Thymus (tissue), 11 donors: ENCODE measurements around the gene MBP. TPM values are rescaled to one million over a fixed set of nuclear protein-coding genes. Genes with fewer than 3 reads are reported as not detected.
A peak's percentile ranks its signal among the peaks of the same experiment; 100 is the strongest.

Source experiments
- DNase-seq, 9 donors: peaks; one replicate each; pipeline ENCODE4 v3.0.0-alpha.2; 2013; ENCODE audit warnings: low spot score in 9 of 9, low read depth in 6 of 9, missing footprints in 1 of 9
- H3K27ac ChIP-seq, 2 donors: one replicate each; pipeline ENCODE4 v1.5.1; 2013; ENCODE audit warnings: control low read depth in 1 of 2, low read depth in 1 of 2, low read length in 1 of 2, mild to moderate bottlenecking in 1 of 2, moderate library complexity in 1 of 2
- H3K27me3 ChIP-seq, 2 donors: one replicate each; pipeline ENCODE4 v1.5.1; 2013; ENCODE audit warnings: low read length in 1 of 2; ENCODE audit not compliant: control insufficient read depth in 2 of 2, insufficient read depth in 1 of 2
- H3K36me3 ChIP-seq, 2 donors: one replicate each; pipeline ENCODE4 v1.5.1; 2013; ENCODE audit warnings: low read length in 1 of 2, mild to moderate bottlenecking in 1 of 2, moderate library complexity in 1 of 2; ENCODE audit not compliant: control insufficient read depth in 2 of 2, insufficient read depth in 2 of 2
- H3K4me1 ChIP-seq, 2 donors: one replicate each; pipeline ENCODE4 v1.5.1; 2013; ENCODE audit warnings: low read length in 2 of 2; ENCODE audit not compliant: control insufficient read depth in 2 of 2, insufficient read depth in 2 of 2
- H3K4me3 ChIP-seq, 2 donors: one replicate each; pipeline ENCODE4 v1.5.1; 2013; ENCODE audit warnings: low read length in 2 of 2, control low read depth in 1 of 2, mild to moderate bottlenecking in 1 of 2
- H3K9me3 ChIP-seq, 2 donors: one replicate each; pipeline ENCODE4 v1.5.1; 2013; ENCODE audit warnings: low read length in 1 of 2, mild to moderate bottlenecking in 1 of 2; ENCODE audit not compliant: control insufficient read depth in 2 of 2, insufficient read depth in 1 of 2
- WGBS: extraction: QIAGEN DNeasy Blood & Tissue Kit; methylation state at CpG from one replicate; pipeline ENCODE4 v1.1.7; 2013; 5-methylcytosine and 5-hydroxymethylcytosine counted together
- polyA plus RNA-seq: library from polyadenylated mRNA; stranded (reverse); fragments of 200-250 nt; gene quantifications from one replicate; pipeline ENCODE4 v1.2.3, GENCODE V29; 2013
- total RNA-seq: library from RNA; stranded (reverse); fragments of 120-200 nt; gene quantifications from one replicate; pipeline ENCODE4 v1.2.4, GENCODE V29; 2013
- donor health status: healthy.

Gene MBP
- total and polyA plus RNA-seq, 2 donors = 16.1 to 16.3 TPM

- DNase-seq = peak in 1 of 9 donors; percentile 54
- H3K27me3 ChIP-seq = peaks cover 0 to 18% of the 10 kb centered on the region in 2 donors
- no peak overlapping the region for H3K4me3 ChIP-seq
- no peaks in the 10 kb centered on the region for H3K9me3 ChIP-seq
- H3K36me3 ChIP-seq = no peaks in the 10 kb centered on the region
- H3K4me1 ChIP-seq = peaks cover 8 to 44% of the 10 kb centered on the region in 2 donors
- WGBS = 13% methylated on average over 25 of the region's 25 CpGs
- H3K27ac ChIP-seq = peak overlapping the region; percentile 53 to 74
Measured at GRCh38 chr18:77114415-77115191, 18.0 kb downstream of the MBP start.

GRCh38 chr18:77114152-77114414 is 18.5 kb downstream of the MBP start:
- no peak for DNase-seq
- Histone ChIP-seq H3K4me1 (peaks cover 8 to 41% of the 10 kb centered on the region in 2 donors), H3K9me3 (no peaks in the 10 kb centered on the region), H3K27me3 (peaks cover 0 to 18% of the 10 kb centered on the region in 2 donors), H3K27ac (peak overlapping the region; percentile 36 to 53), H3K4me3 (no peak overlapping the region), H3K36me3 (no peaks in the 10 kb centered on the region)
- 75% methylated on average over 2 of the region's 2 CpGs for WGBS

- peaks cover 8 to 46% of the 10 kb centered on the region in 2 donors for H3K4me1 ChIP-seq
- no peak overlapping the region for H3K4me3 ChIP-seq
- H3K27ac ChIP-seq = peak overlapping the region in 1 of 2 donors; percentile 36
- no peaks in the 10 kb centered on the region for H3K9me3 ChIP-seq
- H3K27me3 ChIP-seq = peaks cover 0 to 18% of the 10 kb centered on the region in 2 donors
- 95% methylated on average over 15 of the region's 15 CpGs for WGBS
- H3K36me3 ChIP-seq = no peaks in the 10 kb centered on the region
- DNase-seq = no peak
Measured at GRCh38 chr18:77113361-77114151, 19.0 kb downstream of the MBP start.

DNA sequence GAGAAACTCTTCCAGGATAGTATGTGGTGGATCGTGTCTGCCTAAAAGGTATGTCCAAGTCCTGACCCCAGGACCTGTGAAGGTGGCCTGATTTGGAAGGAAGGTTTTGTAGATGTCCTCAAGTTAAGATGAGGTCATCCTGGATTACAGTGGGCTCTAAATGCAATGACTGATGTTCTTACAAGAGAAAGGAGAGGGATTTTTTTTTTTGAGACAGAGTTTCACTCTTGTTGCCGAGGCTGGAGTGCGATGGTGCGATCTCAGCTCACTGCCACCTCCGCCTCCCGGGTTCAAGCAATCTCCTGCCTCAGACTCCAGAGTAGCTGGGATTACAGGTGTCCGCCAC is 19.9 kb downstream of the MBP start:
- WGBS = 96% methylated on average over 7 of the region's 7 CpGs
- Histone ChIP-seq H3K27me3 (peaks cover 0 to 18% of the 10 kb centered on the region in 2 donors), H3K9me3 (no peaks in the 10 kb centered on the region), H3K27ac (no peak overlapping the region), H3K4me3 (no peak overlapping the region), H3K4me1 (peaks cover 8 to 54% of the 10 kb centered on the region in 2 donors), H3K36me3 (no peaks in the 10 kb centered on the region)
- no peak for DNase-seq

- no peaks in the 10 kb centered on the region for H3K36me3 ChIP-seq
- peaks cover 8 to 59% of the 10 kb centered on the region in 2 donors for H3K4me1 ChIP-seq
- H3K27ac ChIP-seq = no peak overlapping the region
- H3K4me3 ChIP-seq = no peak overlapping the region
- peaks cover 0 to 18% of the 10 kb centered on the region in 2 donors for H3K27me3 ChIP-seq
- no peak for DNase-seq
- 89% methylated on average over 43 of the region's 43 CpGs for WGBS
- no peaks in the 10 kb centered on the region for H3K9me3 ChIP-seq
Measured at GRCh38 chr18:77111951-77112746, 20.4 kb downstream of the MBP start.

DNA sequence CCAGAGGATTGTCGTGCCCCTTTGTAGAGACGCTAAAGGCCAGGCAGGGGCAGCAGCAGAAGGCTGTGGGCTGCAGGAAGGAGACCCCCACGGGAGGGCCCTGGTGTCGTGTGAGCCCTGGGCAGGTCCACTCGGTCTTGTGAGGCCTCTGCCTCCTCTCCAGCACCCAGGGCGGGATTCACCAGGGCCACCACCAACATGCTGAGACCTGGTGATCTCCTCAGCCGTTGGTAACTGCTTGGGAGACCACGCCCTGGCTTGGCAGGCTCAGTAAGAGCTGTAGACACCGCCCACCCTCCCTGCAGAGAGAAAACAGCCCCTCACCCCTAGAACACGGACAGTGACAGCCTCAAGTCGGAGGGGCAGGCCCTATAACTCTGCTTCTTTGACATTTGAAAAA is 21.1 kb downstream of the MBP start:
- 84% methylated on average over 11 of the region's 11 CpGs for WGBS
- DNase-seq = no peak
- H3K9me3 ChIP-seq = peaks cover 0 to under 1% of the 10 kb centered on the region in 2 donors
- peaks cover 0 to 18% of the 10 kb centered on the region in 2 donors for H3K27me3 ChIP-seq
- H3K27ac ChIP-seq = no peak overlapping the region
- H3K36me3 ChIP-seq = no peaks in the 10 kb centered on the region
- peaks cover 11 to 63% of the 10 kb centered on the region in 2 donors for H3K4me1 ChIP-seq
- no peak overlapping the region for H3K4me3 ChIP-seq

DNA sequence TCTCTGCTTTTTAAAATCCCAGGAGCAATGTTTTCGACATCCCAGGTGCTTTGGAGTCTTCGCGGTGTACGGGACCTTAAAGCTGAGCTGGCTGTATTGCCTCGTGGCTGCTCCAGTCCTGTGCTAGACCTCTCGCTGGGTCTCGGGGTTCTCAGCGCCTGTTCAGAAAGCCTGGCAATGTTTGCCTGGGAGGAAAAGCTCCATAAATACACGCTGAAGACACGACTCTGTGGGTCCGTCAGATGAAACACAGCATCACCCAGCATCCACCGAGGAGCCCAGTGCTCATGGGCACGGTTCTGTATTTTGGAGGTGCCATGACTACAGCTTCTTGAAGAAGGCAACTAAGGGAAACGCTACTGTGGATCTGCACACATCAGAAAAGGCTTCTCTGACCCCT is 21.6 kb downstream of the MBP start:
- H3K4me1 ChIP-seq = peaks cover 16 to 63% of the 10 kb centered on the region in 2 donors
- H3K9me3 ChIP-seq = peaks cover 0 to 6% of the 10 kb centered on the region in 2 donors
- no peaks in the 10 kb centered on the region for H3K36me3 ChIP-seq
- DNase-seq = no peak
- 97% methylated on average over 14 of the region's 14 CpGs for WGBS
- no peak overlapping the region for H3K27ac ChIP-seq
- no peak overlapping the region for H3K4me3 ChIP-seq
- peaks cover 0 to 18% of the 10 kb centered on the region in 2 donors for H3K27me3 ChIP-seq

DNA sequence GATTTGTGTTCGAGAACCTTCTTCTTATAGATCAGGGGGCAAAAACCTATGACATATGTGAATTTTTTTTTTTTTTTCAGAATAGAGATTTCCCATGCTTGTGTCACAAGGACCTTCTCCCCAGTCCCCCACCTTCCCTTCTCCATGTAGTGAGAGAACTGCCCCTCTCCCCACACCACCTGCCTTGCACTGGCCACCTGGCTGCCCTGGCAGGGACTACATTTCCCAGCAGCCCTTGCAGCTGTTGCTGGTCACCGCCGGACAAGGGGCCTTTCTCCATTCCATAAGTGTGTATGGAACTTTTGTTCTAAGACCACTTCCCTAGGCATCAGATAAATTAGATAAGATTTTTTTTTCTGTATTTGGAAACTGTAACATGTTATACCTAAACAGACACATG is 22.2 kb downstream of the MBP start:
- Histone ChIP-seq H3K4me3 (no peak overlapping the region), H3K9me3 (peaks cover 0 to 8% of the 10 kb centered on the region in 2 donors), H3K4me1 (peaks cover 18 to 62% of the 10 kb centered on the region in 2 donors), H3K36me3 (no peaks in the 10 kb centered on the region), H3K27me3 (peaks cover 0 to 18% of the 10 kb centered on the region in 2 donors), H3K27ac (no peak overlapping the region)
- DNase-seq = no peak
- 96% methylated on average over 3 of the region's 3 CpGs for WGBS

GRCh38 chr18:77109648-77110019 is 22.9 kb downstream of the MBP start:
- Histone ChIP-seq H3K27me3 (peaks cover 0 to 11% of the 10 kb centered on the region in 2 donors), H3K4me3 (no peak overlapping the region), H3K27ac (no peak overlapping the region), H3K9me3 (peaks cover 0 to 8% of the 10 kb centered on the region in 2 donors), H3K36me3 (no peaks in the 10 kb centered on the region), H3K4me1 (peaks cover 15 to 54% of the 10 kb centered on the region in 2 donors)
- DNase-seq = no peak
- 98% methylated on average over 5 of the region's 5 CpGs for WGBS
